Hepatocyte (in vitro differentiated cells): ENCODE measurements around the gene EVC2. TPM values are rescaled to one million over a fixed set of nuclear protein-coding genes. Genes with fewer than 3 reads are reported as not detected.

ENCODE experiments used
- DNase-seq: peaks from one replicate; pipeline ENCODE4 v3.0.0-alpha.2; 2016; ENCODE audit warnings: low spot score
- H2AFZ ChIP-seq: fragments of 200-600 bp; sonication (generic); 2 replicates; pipeline ENCODE4 v1.6.0; 2016; ENCODE audit warnings: antibody characterized with exemption, mild to moderate bottlenecking
- H3K27ac ChIP-seq: fragments of 200-600 bp; sonication (generic); 2 replicates; pipeline ENCODE4 v1.5.1; 2016; ENCODE audit warnings: mild to moderate bottlenecking
- H3K27me3 ChIP-seq: fragments of 200-600 bp; sonication (generic); 2 replicates; pipeline ENCODE4 v1.6.1; 2016
- H3K36me3 ChIP-seq: fragments of 200-600 bp; sonication (generic); replicated peaks from 2 replicates; pipeline ENCODE4 v1.5.1; 2016; ENCODE audit warnings: low read depth; ENCODE audit not compliant: insufficient read depth
- H3K4me1 ChIP-seq: fragments of 200-600 bp; sonication (generic); 2 replicates; pipeline ENCODE4 v1.5.1; 2016; ENCODE audit warnings: mild to moderate bottlenecking, moderate library complexity; ENCODE audit not compliant: insufficient read depth
- H3K4me2 ChIP-seq: fragments of 200-600 bp; sonication (generic); 2 replicates; pipeline ENCODE4 v1.6.0; 2016
- H3K4me3 ChIP-seq: fragments of 200-600 bp; sonication (generic); 2 replicates; pipeline ENCODE4 v1.5.1; 2016; ENCODE audit warnings: mild to moderate bottlenecking
- H3K79me2 ChIP-seq: fragments of 200-600 bp; sonication (generic); 2 replicates; pipeline ENCODE4 v1.6.0; 2017; ENCODE audit warnings: mild to moderate bottlenecking
- H3K9me2 ChIP-seq: fragments of 200-600 bp; sonication (generic); replicated peaks from 2 replicates; pipeline ENCODE4 v1.6.0; 2017; ENCODE audit warnings: mild to moderate bottlenecking; ENCODE audit not compliant: insufficient read depth
- H3K9me3 ChIP-seq: fragments of 200-600 bp; sonication (generic); 2 replicates; pipeline ENCODE4 v1.5.1; 2016; ENCODE audit warnings: low read depth, mild to moderate bottlenecking
- H4K20me1 ChIP-seq: fragments of 200-600 bp; sonication (generic); 2 replicates; pipeline ENCODE4 v1.6.0; 2016; ENCODE audit warnings: mild to moderate bottlenecking; ENCODE audit not compliant: insufficient read depth, poor library complexity, severe bottlenecking
- CTCF ChIP-seq: fragments of 200-600 bp; sonication (generic); IDR thresholded peaks from 2 replicates; pipeline ENCODE4 v1.5.1; 2016; ENCODE audit warnings: antibody characterized with exemption, mild to moderate bottlenecking; ENCODE audit not compliant: poor library complexity
- EZH2 ChIP-seq: fragments of 200-600 bp; sonication (generic); IDR thresholded peaks from 2 replicates; pipeline ENCODE4 v1.6.1; 2016; ENCODE audit warnings: antibody characterized with exemption, mild to moderate bottlenecking, borderline replicate concordance
- EZH2phosphoT487 ChIP-seq: fragments of 200-600 bp; sonication (generic); IDR thresholded peaks from one replicate; pipeline ENCODE4 v1.6.1; 2018; ENCODE audit warnings: antibody characterized with exemption, mild to moderate bottlenecking, low read depth, moderate library complexity; ENCODE audit not compliant: unreplicated experiment, severe bottlenecking
- WGBS: methylation state at CpG from one replicate; pipeline ENCODE4 v1.1.6; 2016; ENCODE audit warnings: low lambda C conversion rate; ENCODE audit errors: missing lambda C conversion rate; 5-methylcytosine and 5-hydroxymethylcytosine counted together
- polyA plus RNA-seq: library from polyadenylated mRNA; unstranded; fragments of >200 nt; fragmentation: Nextera tagmentation; extraction: Ambion mirVana; gene quantifications from 2 replicates; pipeline ENCODE4 v1.2.1, GENCODE V29; 2016
- total RNA-seq: library from RNA; depleted of rRNA; stranded (reverse); fragments of >200 nt; gene quantifications from 2 replicates; pipeline ENCODE4 v1.2.3, GENCODE V29; 2014

Gene EVC2
- total and polyA plus RNA-seq, 2 experiments from 2014 or later: 3.0 to 4.2 TPM

- no peaks in the 10 kb centered on the region for H3K4me1 ChIP-seq
- H3K4me3 ChIP-seq: no peak overlapping the region
- 92% methylated on average over 8 of the region's 8 CpGs for WGBS
- no peaks in the 10 kb centered on the region for H3K9me2 ChIP-seq
- H3K36me3 ChIP-seq: no peaks in the 10 kb centered on the region
- H4K20me1 ChIP-seq: no peaks in the 10 kb centered on the region
- H3K79me2 ChIP-seq: no peaks in the 10 kb centered on the region
- no peak overlapping the region for H2AFZ ChIP-seq
- TF ChIP-seq EZH2 (no peak), CTCF (no peak), EZH2phosphoT487 (no peak)
- H3K9me3 ChIP-seq: no peaks in the 10 kb centered on the region
- no peak overlapping the region for H3K4me2 ChIP-seq
- H3K27me3 ChIP-seq: no peaks in the 10 kb centered on the region
- DNase-seq: no peak
- H3K27ac ChIP-seq: no peak overlapping the region
Observed at GRCh38 chr4:5543681-5544080, 164.7 kb downstream of the EVC2 start.

GRCh38 chr4:5541169-5541568 is 167.2 kb downstream of the EVC2 start:
- 94% methylated on average over 10 of the region's 10 CpGs for WGBS
- no peak overlapping the region for H3K4me2 ChIP-seq
- no peak overlapping the region for H2AFZ ChIP-seq
- H3K4me1 ChIP-seq: no peaks in the 10 kb centered on the region
- no peak overlapping the region for H3K4me3 ChIP-seq
- no peaks in the 10 kb centered on the region for H3K9me2 ChIP-seq
- no peaks in the 10 kb centered on the region for H3K79me2 ChIP-seq
- H3K27ac ChIP-seq: no peak overlapping the region
- no peaks in the 10 kb centered on the region for H4K20me1 ChIP-seq
- no peaks in the 10 kb centered on the region for H3K9me3 ChIP-seq
- no peak for DNase-seq
- no peaks in the 10 kb centered on the region for H3K36me3 ChIP-seq
- TF ChIP-seq CTCF (no peak), EZH2phosphoT487 (no peak), EZH2 (no peak)
- no peaks in the 10 kb centered on the region for H3K27me3 ChIP-seq

GRCh38 chr4:5539584-5539983 is 168.8 kb downstream of the EVC2 start:
- no peaks in the 10 kb centered on the region for H3K36me3 ChIP-seq
- H3K9me2 ChIP-seq: no peaks in the 10 kb centered on the region
- H2AFZ ChIP-seq: no peak overlapping the region
- H3K9me3 ChIP-seq: no peaks in the 10 kb centered on the region
- DNase-seq: no peak
- no peak overlapping the region for H3K4me2 ChIP-seq
- no peaks in the 10 kb centered on the region for H3K27me3 ChIP-seq
- no peak overlapping the region for H3K27ac ChIP-seq
- WGBS: 94% methylated on average over 2 of the region's 2 CpGs
- no peaks in the 10 kb centered on the region for H3K79me2 ChIP-seq
- H3K4me1 ChIP-seq: no peaks in the 10 kb centered on the region
- no peak for TF ChIP-seq CTCF
- TF ChIP-seq EZH2phosphoT487: no peak
- TF ChIP-seq EZH2: no peak
- no peaks in the 10 kb centered on the region for H4K20me1 ChIP-seq
- H3K4me3 ChIP-seq: no peak overlapping the region

- Histone ChIP-seq H3K27me3 (no peaks in the 10 kb centered on the region), H3K36me3 (no peaks in the 10 kb centered on the region), H3K4me1 (no peaks in the 10 kb centered on the region), H3K79me2 (no peaks in the 10 kb centered on the region), H3K4me3 (no peak overlapping the region), H2AFZ (no peak overlapping the region), H3K9me2 (no peaks in the 10 kb centered on the region), H3K27ac (no peak overlapping the region), H4K20me1 (no peaks in the 10 kb centered on the region), H3K4me2 (no peak overlapping the region), H3K9me3 (no peaks in the 10 kb centered on the region)
- no peak for DNase-seq
- WGBS: 86% methylated on average over 2 of the region's 2 CpGs
- TF ChIP-seq EZH2phosphoT487 (no peak), CTCF (no peak), EZH2 (no peak)
Observed at GRCh38 chr4:5532100-5532499, 176.3 kb downstream of the EVC2 start.
